Stimulated activated naive CD8-positive, alpha-beta T cell treated with anti-CD3 and anti-CD28 coated beads, Interleukin-15, Interleukin-2, amounts not matched to agents 100 U/mL and 50 U/mL, for 24 hours (primary cell): ENCODE data around the gene TFAM.
"Not testable (repeated sequence)": the region's sequence is repeated elsewhere in the genome, so short reads cannot be mapped to it uniquely, and the experiment has no call there.

Source experiments
- ATAC-seq: fragments of 150-1000 bp; cut with Tn5 transposase; one replicate; pipeline ENCODE4 v1.10.0; 2021
- DNase-seq: peaks from one replicate; pipeline ENCODE4 v3.0.0; 2021

Gene TFAM

GRCh38 chr10:58372607-58373441, 12.4 kb upstream of the TFAM start:
- no peak for ATAC-seq

GRCh38 chr10:58373442-58373827, 11.8 kb upstream of the TFAM start:
- DNase-seq (no peak), ATAC-seq (no peak)

More at GRCh38 chr10:58372607-58373441, 12.4 kb upstream of the TFAM start:
- DNase-seq: no peak

- no peak for DNase-seq
- no peak for ATAC-seq
Measured at GRCh38 chr10:58382489-58382995, 2.7 kb upstream of the TFAM start.

- DNase-seq (no peak), ATAC-seq (no peak)
Measured at GRCh38 chr10:58384095-58384494, 1.1 kb upstream of the TFAM start.

GRCh38 chr10:58384544-58384998, 639 bp upstream of the TFAM start:
- DNase-seq (no peak), ATAC-seq (no peak)

GRCh38 chr10:58385784-58386112, 538 bp downstream of the TFAM start:
- peak; percentile 8 for ATAC-seq
- peak; percentile 30 for DNase-seq

- DNase-seq: no peak
- no peak for ATAC-seq
Measured at GRCh38 chr10:58389024-58389423, 3.8 kb downstream of the TFAM start.

- ATAC-seq (no peak), DNase-seq (no peak)
Measured at GRCh38 chr10:58393317-58393716, 8.1 kb downstream of the TFAM start.

GRCh38 chr10:58394471-58394870, 9.3 kb downstream of the TFAM start:
- no peak for ATAC-seq
- DNase-seq: no peak

GRCh38 chr10:58396057-58396456, 10.8 kb downstream of the TFAM start:
- no peak for DNase-seq
- ATAC-seq: peak; percentile 49

- DNase-seq (no peak), ATAC-seq (no peak)
Measured at GRCh38 chr10:58397830-58398229, 12.6 kb downstream of the TFAM start.

GRCh38 chr10:58399410-58399809, 14.2 kb downstream of the TFAM start:
- DNase-seq (no peak), ATAC-seq (no peak)

- ATAC-seq (no peak), DNase-seq (no peak)
Measured at GRCh38 chr10:58400609-58401008, 15.4 kb downstream of the TFAM start.

- ATAC-seq (no peak), DNase-seq (no peak)
Measured at GRCh38 chr10:58404001-58404400, 18.8 kb downstream of the TFAM start.

- DNase-seq: no peak
- ATAC-seq: no peak
Measured at GRCh38 chr10:58409956-58410610, 24.9 kb downstream of the TFAM start.

- ATAC-seq: no peak
- no peak for DNase-seq
Measured at GRCh38 chr10:58412502-58412961, 27.3 kb downstream of the TFAM start.

GRCh38 chr10:58414270-58415041, 29.2 kb downstream of the TFAM start:
- no peak for ATAC-seq
- DNase-seq: no peak

GRCh38 chr10:58415757-58416156, 30.5 kb downstream of the TFAM start:
- no peak for DNase-seq
- ATAC-seq: no peak

- not testable (repeated sequence) for ATAC-seq, DNase-seq
Measured at GRCh38 chr10:58417902-58418301, 32.7 kb downstream of the TFAM start.

GRCh38 chr10:58424176-58424575, 39.0 kb downstream of the TFAM start:
- ATAC-seq (no peak), DNase-seq (no peak)

- DNase-seq, ATAC-seq: not testable (repeated sequence)
Measured at GRCh38 chr10:58428436-58428835, 43.2 kb downstream of the TFAM start.

GRCh38 chr10:58431903-58432302, 46.7 kb downstream of the TFAM start:
- ATAC-seq: no peak
- DNase-seq: no peak

- DNase-seq (no peak), ATAC-seq (no peak)
Measured at GRCh38 chr10:58433066-58433465, 47.9 kb downstream of the TFAM start.
